Caco-2 (cell line): ENCODE measurements around the gene MIPEP. TPM values are rescaled to one million over a fixed set of nuclear protein-coding genes. Genes with fewer than 3 reads are reported as not detected.

Experiments used
- BruUV-seq: library from RNA; stranded (reverse); fragments of 400-500 nt; replicated peaks from 2 replicates; lab custom pipeline; 2021; lab: Mats Ljungman, UMichigan
- CTCF ChIA-PET: fragments of 300-600 bp; sonication (Branson Sonifier 250); formaldehyde crosslinking; loops from one replicate; lab custom pipeline; 2022; ENCODE audit warnings: antibody characterized with exemption; lab: Charles Lee
- POLR2A ChIA-PET: fragments of 300-600 bp; sonication (Branson Sonifier 250); formaldehyde crosslinking; loops from one replicate; lab custom pipeline; 2022; ENCODE audit warnings: antibody characterized with exemption; lab: Charles Lee
- DNase-seq, 2 experiments: peaks; one replicate each; pipeline versions ENCODE4 v3.0.0 to v3.0.0-alpha.2; 2020 to 2022
- H3K27me3 ChIP-seq: replicated peaks from 2 replicates; pipeline ENCODE4 v1.6.0; 2011; ENCODE audit warnings: low read length; ENCODE audit not compliant: control insufficient read depth, insufficient read depth
- H3K36me3 ChIP-seq: 2 replicates; pipeline ENCODE4 v1.5.1; 2011; ENCODE audit warnings: low read length; ENCODE audit not compliant: control insufficient read depth, insufficient read depth
- H3K4me1 ChIP-seq: fragments of 250-450 bp; sonication (Bioruptor Pico); 2 replicates; pipeline ENCODE4 v1.5.1; 2020; ENCODE audit warnings: mild to moderate bottlenecking
- H3K4me3 ChIP-seq: 2 replicates; pipeline ENCODE4 v1.5.1; 2011; ENCODE audit warnings: low read depth, mild to moderate bottlenecking, control low read depth, low read length
- H3K9me3 ChIP-seq: fragments of 250-450 bp; sonication (Bioruptor Pico); 2 replicates; pipeline ENCODE4 v1.5.1; 2020; ENCODE audit warnings: mild to moderate bottlenecking, moderate library complexity
- H3K27ac Mint-ChIP-seq: one replicate; pipeline ENCODE4 v1.8.0; 2022; ENCODE audit warnings: mixed read lengths; ENCODE audit not compliant: unreplicated experiment
- H3K27me3 Mint-ChIP-seq: one replicate; pipeline ENCODE4 v1.8.0; 2022; ENCODE audit warnings: mixed read lengths; ENCODE audit not compliant: insufficient read depth, unreplicated experiment
- H3K36me3 Mint-ChIP-seq: one replicate; pipeline ENCODE4 v1.8.0; 2022; ENCODE audit warnings: mild to moderate bottlenecking, mixed read lengths; ENCODE audit not compliant: insufficient read depth, unreplicated experiment
- H3K4me1 Mint-ChIP-seq: one replicate; pipeline ENCODE4 v1.8.0; 2022; ENCODE audit warnings: low read depth, mixed read lengths; ENCODE audit not compliant: unreplicated experiment
- H3K4me3 Mint-ChIP-seq: one replicate; pipeline ENCODE4 v1.8.0; 2022; ENCODE audit warnings: mild to moderate bottlenecking, moderate library complexity, mixed read lengths; ENCODE audit not compliant: unreplicated experiment
- H3K9me3 Mint-ChIP-seq: one replicate; pipeline ENCODE4 v1.8.0; 2022; ENCODE audit warnings: mixed read lengths; ENCODE audit not compliant: unreplicated experiment
- intact Hi-C: fragments of 100-400 bp; cut with micrococcal nuclease; formaldehyde crosslinking; loops from one replicate; pipeline ENCODE4 v1.10.0; 2022; ENCODE audit not compliant: unreplicated experiment
- total RNA-seq: library from RNA; stranded (reverse); gene quantifications from 2 replicates; pipeline ENCODE4 v1.2.3, GENCODE V29; 2022
- TF ChIP-seq, protein P1 (sequence below), 2 experiments: fragments of 200-600 bp in 1 of 2; IDR thresholded peaks; 1 replicate in 1 of 2; 2 replicates in 1 of 2; pipeline versions ENCODE4 v1.5.1 to v1.8.0; 2011 to 2022; ENCODE audit warnings: antibody characterized with exemption in 1 of 2, control low read depth in 1 of 2, inconsistent platforms in 1 of 2, low read depth in 1 of 2, low read length in 1 of 2, mild to moderate bottlenecking in 1 of 2, moderate library complexity in 1 of 2; ENCODE audit not compliant: insufficient read depth in 1 of 2, severe bottlenecking in 1 of 2, unreplicated experiment in 1 of 2

The MIPEP gene
- total RNA-seq, 1 experiment from 2014 or later: 40.6 TPM

- no peak overlapping the region for H3K4me3 Mint-ChIP-seq
- intact Hi-C loops: no loop called here
- no peak for DNase-seq
- no TSS peak for BruUV-seq
- POLR2A ChIA-PET: no interaction called here
- H3K36me3 ChIP-seq: no peaks in the 10 kb centered on the region; the same call in 1 of the 2 replicates
- H3K27me3 ChIP-seq: no peaks in the 10 kb centered on the region
- no peaks in the 10 kb centered on the region for H3K9me3 ChIP-seq
- no peak overlapping the region for H3K4me3 ChIP-seq
- peaks cover 10% of the 10 kb centered on the region for H3K9me3 Mint-ChIP-seq
- peaks cover 7% of the 10 kb centered on the region; the same call in 1 of the 2 replicates for H3K4me1 ChIP-seq
- no peak overlapping the region for H3K27ac Mint-ChIP-seq
- H3K36me3 Mint-ChIP-seq: peaks cover 15% of the 10 kb centered on the region
- TF ChIP-seq, protein P1, sequence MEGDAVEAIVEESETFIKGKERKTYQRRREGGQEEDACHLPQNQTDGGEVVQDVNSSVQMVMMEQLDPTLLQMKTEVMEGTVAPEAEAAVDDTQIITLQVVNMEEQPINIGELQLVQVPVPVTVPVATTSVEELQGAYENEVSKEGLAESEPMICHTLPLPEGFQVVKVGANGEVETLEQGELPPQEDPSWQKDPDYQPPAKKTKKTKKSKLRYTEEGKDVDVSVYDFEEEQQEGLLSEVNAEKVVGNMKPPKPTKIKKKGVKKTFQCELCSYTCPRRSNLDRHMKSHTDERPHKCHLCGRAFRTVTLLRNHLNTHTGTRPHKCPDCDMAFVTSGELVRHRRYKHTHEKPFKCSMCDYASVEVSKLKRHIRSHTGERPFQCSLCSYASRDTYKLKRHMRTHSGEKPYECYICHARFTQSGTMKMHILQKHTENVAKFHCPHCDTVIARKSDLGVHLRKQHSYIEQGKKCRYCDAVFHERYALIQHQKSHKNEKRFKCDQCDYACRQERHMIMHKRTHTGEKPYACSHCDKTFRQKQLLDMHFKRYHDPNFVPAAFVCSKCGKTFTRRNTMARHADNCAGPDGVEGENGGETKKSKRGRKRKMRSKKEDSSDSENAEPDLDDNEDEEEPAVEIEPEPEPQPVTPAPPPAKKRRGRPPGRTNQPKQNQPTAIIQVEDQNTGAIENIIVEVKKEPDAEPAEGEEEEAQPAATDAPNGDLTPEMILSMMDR (IDR thresholded peaks at IDR 0.05; ENCODE audit: insufficient read depth in 1 of 2, low read depth in 1 of 2, low read length in 1 of 2, severe bottlenecking in 1 of 2, unreplicated experiment in 1 of 2): no peak
- CTCF ChIA-PET: no interaction called here
- peaks cover 10% of the 10 kb centered on the region for H3K4me1 Mint-ChIP-seq
- no peaks in the 10 kb centered on the region for H3K27me3 Mint-ChIP-seq
Measured at GRCh38 chr13:23858546-23858945, 30.7 kb downstream of the MIPEP start.

DNA sequence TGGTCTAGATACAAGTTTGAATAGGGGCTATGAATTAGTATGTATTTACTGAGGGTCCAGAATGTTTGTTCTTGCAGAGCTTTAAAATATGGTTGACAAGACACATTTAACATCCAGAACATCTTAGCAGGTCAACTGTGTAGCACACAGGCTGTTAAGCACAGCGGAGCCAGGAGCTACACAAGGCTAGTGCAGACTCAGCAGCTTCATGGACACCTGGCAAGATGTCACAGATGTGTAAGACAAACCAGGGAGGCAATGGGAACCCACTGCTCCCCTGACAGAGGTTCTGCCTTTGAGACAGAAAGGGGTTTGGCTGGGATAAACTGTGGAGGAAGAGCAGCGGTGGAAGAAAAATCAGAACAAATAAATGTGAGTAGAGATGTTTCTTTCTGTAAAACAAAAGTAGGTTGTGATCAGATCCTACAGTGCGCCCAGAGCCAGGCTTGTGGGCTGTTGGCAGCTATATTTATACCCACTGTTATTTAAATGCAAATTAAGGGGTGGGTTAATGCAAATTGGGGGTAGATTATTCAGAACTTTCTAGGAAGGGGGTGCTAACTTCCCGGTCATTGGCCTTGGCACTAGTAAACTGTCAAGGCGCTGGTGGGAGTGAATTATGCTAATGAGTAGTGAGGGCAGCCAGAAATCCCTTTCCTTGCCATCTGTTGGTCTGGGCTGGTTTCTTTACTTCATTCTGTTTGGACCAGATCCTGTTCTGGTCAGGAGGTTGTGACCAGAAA is 33.0 kb downstream of the MIPEP start:
- H3K27me3 ChIP-seq: no peaks in the 10 kb centered on the region
- no peak for DNase-seq
- peaks cover 12% of the 10 kb centered on the region for H3K36me3 Mint-ChIP-seq
- H3K4me3 ChIP-seq: no peak overlapping the region
- no peaks in the 10 kb centered on the region; the same call in 1 of the 2 replicates for H3K36me3 ChIP-seq
- no peak overlapping the region for H3K27ac Mint-ChIP-seq
- TF ChIP-seq, protein P1 (IDR thresholded peaks at IDR 0.05; ENCODE audit: insufficient read depth in 1 of 2, low read depth in 1 of 2, low read length in 1 of 2, severe bottlenecking in 1 of 2, unreplicated experiment in 1 of 2): no peak
- ChIA-PET CTCF (no interaction called here), POLR2A (no interaction called here)
- no peaks in the 10 kb centered on the region for H3K27me3 Mint-ChIP-seq
- peaks cover 10% of the 10 kb centered on the region for H3K9me3 Mint-ChIP-seq
- no peaks in the 10 kb centered on the region for H3K9me3 ChIP-seq
- no peak overlapping the region for H3K4me3 Mint-ChIP-seq
- H3K4me1 Mint-ChIP-seq: peaks cover 10% of the 10 kb centered on the region
- H3K4me1 ChIP-seq: peaks cover 7% of the 10 kb centered on the region; the same call in 1 of the 2 replicates
- intact Hi-C loops: no loop called here
- no TSS peak for BruUV-seq

GRCh38 chr13:23855360-23855759 is 33.8 kb downstream of the MIPEP start:
- intact Hi-C loops: no loop called here
- TF ChIP-seq, protein P1 (IDR thresholded peaks at IDR 0.05; ENCODE audit: insufficient read depth in 1 of 2, low read depth in 1 of 2, low read length in 1 of 2, severe bottlenecking in 1 of 2, unreplicated experiment in 1 of 2): no peak
- Histone ChIP-seq H3K27me3 (no peaks in the 10 kb centered on the region), H3K4me3 (no peak overlapping the region), H3K9me3 (no peaks in the 10 kb centered on the region), H3K36me3 (no peaks in the 10 kb centered on the region; the same call in 1 of the 2 replicates), H3K4me1 (peaks cover 7% of the 10 kb centered on the region; the same call in 1 of the 2 replicates)
- Mint-ChIP-seq H3K4me3 (no peak overlapping the region), H3K4me1 (peaks cover 7% of the 10 kb centered on the region), H3K27me3 (no peaks in the 10 kb centered on the region), H3K36me3 (peaks cover 11% of the 10 kb centered on the region), H3K9me3 (peaks cover 7% of the 10 kb centered on the region), H3K27ac (no peak overlapping the region)
- no TSS peak for BruUV-seq
- CTCF ChIA-PET: no interaction called here
- POLR2A ChIA-PET: no interaction called here
- no peak for DNase-seq
